Nephron (organoid): Measurements from ENCODE around the gene NKPD1.

Source experiments
- H3K27ac Mint-ChIP-seq, 3 experiments: 2 replicates each; pipeline ENCODE4 v1.8.0; 2020; ENCODE audit warnings: mixed read lengths in 3 of 3, mild to moderate bottlenecking in 2 of 3, moderate library complexity in 1 of 3
- H3K27me3 Mint-ChIP-seq: 2 replicates; pipeline ENCODE4 v1.8.0; 2021; ENCODE audit warnings: low read depth, mild to moderate bottlenecking, moderate library complexity, mixed read lengths
- H3K36me3 Mint-ChIP-seq: 2 replicates; pipeline ENCODE4 v1.8.0; 2020; ENCODE audit warnings: low read depth, mixed read lengths
- H3K4me1 Mint-ChIP-seq: 2 replicates; pipeline ENCODE4 v1.8.0; 2020; ENCODE audit warnings: mixed read lengths
- H3K4me3 Mint-ChIP-seq, 3 experiments: 2 replicates each; pipeline ENCODE4 v1.8.0; 2020; ENCODE audit warnings: mild to moderate bottlenecking in 3 of 3, mixed read lengths in 3 of 3, moderate library complexity in 2 of 3
- H3K9me3 Mint-ChIP-seq: 2 replicates; pipeline ENCODE4 v1.8.0; 2020; ENCODE audit warnings: mixed read lengths
- TF ChIP-seq, protein P1 (sequence below), 3 experiments: fragments of 200-600 bp; sonication (generic); IDR thresholded peaks; one replicate each; pipeline ENCODE4 v1.5.0; 2021; ENCODE audit warnings: antibody characterized with exemption in 3 of 3; ENCODE audit not compliant: unreplicated experiment in 3 of 3

The NKPD1 gene

DNA sequence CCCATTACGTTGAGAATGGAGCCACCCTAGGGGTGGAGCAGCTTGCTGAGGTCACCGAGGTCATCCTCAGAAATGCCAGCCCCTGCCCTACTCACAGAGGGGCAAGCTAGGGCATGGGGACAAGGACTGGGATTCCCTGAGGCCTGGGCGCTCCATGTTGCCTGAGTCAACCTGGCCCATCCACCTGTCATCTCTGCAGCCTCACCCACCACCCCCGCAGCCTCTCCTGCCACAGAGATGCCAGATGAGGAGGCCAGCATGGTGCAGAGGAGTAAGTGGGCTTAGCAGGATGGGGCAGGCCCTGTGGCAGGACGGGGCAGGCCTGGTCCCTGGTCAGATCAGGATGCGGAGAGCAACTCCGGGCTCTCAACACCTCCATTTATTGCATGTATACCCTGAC is 9.5 kb downstream of the NKPD1 start:
- TF ChIP-seq, protein P1, sequence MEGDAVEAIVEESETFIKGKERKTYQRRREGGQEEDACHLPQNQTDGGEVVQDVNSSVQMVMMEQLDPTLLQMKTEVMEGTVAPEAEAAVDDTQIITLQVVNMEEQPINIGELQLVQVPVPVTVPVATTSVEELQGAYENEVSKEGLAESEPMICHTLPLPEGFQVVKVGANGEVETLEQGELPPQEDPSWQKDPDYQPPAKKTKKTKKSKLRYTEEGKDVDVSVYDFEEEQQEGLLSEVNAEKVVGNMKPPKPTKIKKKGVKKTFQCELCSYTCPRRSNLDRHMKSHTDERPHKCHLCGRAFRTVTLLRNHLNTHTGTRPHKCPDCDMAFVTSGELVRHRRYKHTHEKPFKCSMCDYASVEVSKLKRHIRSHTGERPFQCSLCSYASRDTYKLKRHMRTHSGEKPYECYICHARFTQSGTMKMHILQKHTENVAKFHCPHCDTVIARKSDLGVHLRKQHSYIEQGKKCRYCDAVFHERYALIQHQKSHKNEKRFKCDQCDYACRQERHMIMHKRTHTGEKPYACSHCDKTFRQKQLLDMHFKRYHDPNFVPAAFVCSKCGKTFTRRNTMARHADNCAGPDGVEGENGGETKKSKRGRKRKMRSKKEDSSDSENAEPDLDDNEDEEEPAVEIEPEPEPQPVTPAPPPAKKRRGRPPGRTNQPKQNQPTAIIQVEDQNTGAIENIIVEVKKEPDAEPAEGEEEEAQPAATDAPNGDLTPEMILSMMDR (IDR thresholded peaks at IDR 0.05; ENCODE audit: unreplicated experiment in 3 of 3), result no peak
- Mint-ChIP-seq H3K36me3 (no peaks in the 10 kb centered on the region), H3K27ac (no peak overlapping the region), H3K9me3 (no peaks in the 10 kb centered on the region), H3K4me1 (peaks cover 7% of the 10 kb centered on the region), H3K27me3 (peaks cover 27% of the 10 kb centered on the region), H3K4me3 (no peak overlapping the region)

DNA sequence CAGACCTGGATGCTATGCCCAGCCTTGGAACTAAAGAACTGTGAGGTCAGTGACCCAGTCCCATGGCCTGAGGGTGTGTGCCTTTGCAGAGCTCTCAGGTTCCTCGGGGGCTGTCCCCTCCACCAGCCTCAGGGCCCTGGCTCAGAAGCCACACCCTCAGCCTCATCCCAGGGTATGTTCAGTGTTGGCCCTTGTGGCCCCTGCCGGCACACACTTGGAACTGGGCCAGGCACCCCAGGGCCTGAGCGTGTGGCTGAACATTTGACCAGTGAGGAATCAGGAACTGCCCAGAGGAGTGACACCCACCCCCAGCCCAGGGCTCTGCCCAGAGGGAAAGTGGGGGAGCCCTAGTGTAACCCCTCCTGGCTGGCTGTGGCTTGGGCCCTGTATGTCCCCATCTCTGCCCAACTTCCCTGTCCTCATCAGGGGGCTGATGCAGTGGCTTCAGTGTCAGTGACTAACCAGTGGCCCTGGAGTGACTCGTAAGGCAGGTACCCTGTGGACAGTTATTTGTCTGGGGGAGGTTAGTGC is 10.0 kb downstream of the NKPD1 start:
- Mint-ChIP-seq H3K36me3 (no peaks in the 10 kb centered on the region), H3K9me3 (no peaks in the 10 kb centered on the region), H3K4me1 (peaks cover 7% of the 10 kb centered on the region), H3K27me3 (peaks cover 27% of the 10 kb centered on the region), H3K4me3 (no peak overlapping the region), H3K27ac (no peak overlapping the region)
- TF ChIP-seq, protein P1 (IDR thresholded peaks at IDR 0.05; ENCODE audit: unreplicated experiment in 3 of 3), result no peak

DNA sequence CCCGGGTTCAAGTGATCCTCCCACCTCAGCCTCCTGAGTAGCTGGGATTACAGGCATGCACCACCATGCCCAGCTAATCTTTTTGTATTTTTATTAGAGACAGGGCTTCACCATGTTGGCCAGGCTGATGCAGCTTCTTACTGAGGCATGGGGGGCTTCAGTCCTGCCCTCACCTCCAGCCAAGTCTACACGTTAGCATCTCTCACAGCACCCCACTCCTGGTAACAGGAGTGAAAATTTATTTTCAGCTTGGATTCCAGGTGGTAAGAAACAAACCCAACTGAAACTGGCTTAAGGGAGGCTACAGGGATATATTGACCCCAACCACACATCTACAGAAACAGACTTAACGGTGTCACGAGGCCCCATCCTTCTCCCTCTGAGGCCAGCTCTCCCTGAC is 10.6 kb downstream of the NKPD1 start:
- peaks cover 7% of the 10 kb centered on the region for H3K4me1 Mint-ChIP-seq
- TF ChIP-seq, protein P1 (IDR thresholded peaks at IDR 0.05; ENCODE audit: unreplicated experiment in 3 of 3), result no peak
- no peak overlapping the region for H3K4me3 Mint-ChIP-seq

DNA sequence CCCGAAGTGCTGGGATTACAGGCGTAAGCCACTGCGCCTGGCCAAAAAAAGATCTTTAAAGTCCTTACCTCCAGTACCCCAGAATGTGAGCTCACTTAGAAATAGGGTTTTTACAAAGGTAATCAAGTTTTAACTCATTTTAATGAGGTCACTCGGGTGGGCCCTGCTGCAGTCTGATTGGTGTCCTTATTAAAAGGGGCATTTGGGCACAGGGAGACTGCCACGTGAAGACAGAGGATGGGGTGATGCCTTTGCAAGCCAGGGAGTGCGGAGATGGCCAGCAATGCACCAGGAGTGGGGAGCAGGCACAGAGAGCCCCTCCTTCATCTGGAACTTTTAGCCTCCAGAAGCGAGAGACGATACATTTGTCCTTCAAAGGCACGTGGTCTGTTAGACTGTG is 11.7 kb downstream of the NKPD1 start:
- Mint-ChIP-seq H3K27ac (no peak overlapping the region), H3K27me3 (peaks cover 18% of the 10 kb centered on the region), H3K4me3 (peak overlapping the region in 1 of 3 experiments; percentile 23), H3K36me3 (no peaks in the 10 kb centered on the region), H3K4me1 (peaks cover 5% of the 10 kb centered on the region), H3K9me3 (no peaks in the 10 kb centered on the region)
- TF ChIP-seq, protein P1 (IDR thresholded peaks at IDR 0.05; ENCODE audit: unreplicated experiment in 3 of 3), result no peak

More for the DNA sequence above, 10.6 kb downstream of the NKPD1 start:
- H3K36me3 Mint-ChIP-seq, result no peaks in the 10 kb centered on the region
- H3K9me3 Mint-ChIP-seq, result no peaks in the 10 kb centered on the region
- H3K27me3 Mint-ChIP-seq, result peaks cover 23% of the 10 kb centered on the region
- no peak overlapping the region for H3K27ac Mint-ChIP-seq

DNA sequence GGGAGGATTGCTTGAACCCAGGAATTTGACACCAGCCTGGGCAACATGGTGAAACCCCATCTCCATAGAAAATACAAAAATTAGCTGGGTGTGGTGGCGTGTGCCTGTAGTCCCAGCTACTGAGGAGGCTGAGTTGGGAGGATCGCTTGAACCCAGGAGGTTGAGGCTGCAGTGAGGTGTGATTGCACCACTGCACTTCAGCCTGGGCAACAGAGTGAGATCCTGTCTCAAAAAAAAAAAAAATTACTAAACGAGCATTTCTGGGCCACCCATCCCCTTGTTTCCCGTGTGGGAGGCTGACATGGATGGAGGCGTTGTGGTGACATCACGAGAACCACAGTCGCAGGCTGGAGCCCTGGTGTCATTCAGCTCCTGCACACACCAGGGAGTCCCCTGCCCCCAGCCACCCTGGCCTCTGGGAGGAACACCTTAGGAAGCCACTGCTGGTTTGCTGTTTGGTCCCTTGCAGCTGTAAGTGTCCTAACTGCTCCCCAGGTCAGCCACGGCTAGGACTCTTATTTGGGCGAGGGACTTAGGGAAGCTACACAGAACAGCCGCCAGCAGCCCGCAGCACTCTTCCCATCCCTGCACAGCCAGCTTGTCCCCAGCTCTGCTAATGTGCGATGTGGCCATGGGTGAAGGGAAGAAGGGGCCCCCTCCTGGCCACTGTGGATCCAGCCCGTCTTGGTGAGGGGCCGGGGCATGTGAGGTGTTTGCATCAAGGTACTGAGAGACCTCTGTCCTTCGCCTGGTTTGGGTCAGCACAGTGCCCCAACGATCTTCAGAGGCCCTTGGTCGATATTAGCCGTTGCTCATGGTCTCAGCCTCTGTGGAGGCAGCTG is 12.7 kb downstream of the NKPD1 start:
- H3K27ac Mint-ChIP-seq, result no peak overlapping the region
- H3K9me3 Mint-ChIP-seq, result no peaks in the 10 kb centered on the region
- peaks cover under 1% of the 10 kb centered on the region for H3K4me1 Mint-ChIP-seq
- peaks cover 13% of the 10 kb centered on the region for H3K27me3 Mint-ChIP-seq
- H3K4me3 Mint-ChIP-seq, result no peak overlapping the region
- TF ChIP-seq, protein P1 (IDR thresholded peaks at IDR 0.05; ENCODE audit: unreplicated experiment in 3 of 3), result no peak
- peaks cover 2% of the 10 kb centered on the region for H3K36me3 Mint-ChIP-seq
